Hepatocyte (in vitro differentiated cells): ENCODE results near the gene CD3E. TPM values are rescaled to one million over a fixed set of nuclear protein-coding genes. Genes with fewer than 3 reads are reported as not detected.
A peak's percentile ranks its signal among the peaks of the same experiment; 100 is the strongest.

ENCODE experiments used
- DNase-seq: peaks from one replicate; pipeline ENCODE4 v3.0.0-alpha.2; 2016; ENCODE audit warnings: low spot score
- H2AFZ ChIP-seq: fragments of 200-600 bp; sonication (generic); 2 replicates; pipeline ENCODE4 v1.6.0; 2016; ENCODE audit warnings: antibody characterized with exemption, mild to moderate bottlenecking
- H3K27ac ChIP-seq: fragments of 200-600 bp; sonication (generic); 2 replicates; pipeline ENCODE4 v1.5.1; 2016; ENCODE audit warnings: mild to moderate bottlenecking
- H3K27me3 ChIP-seq: fragments of 200-600 bp; sonication (generic); 2 replicates; pipeline ENCODE4 v1.6.1; 2016
- H3K36me3 ChIP-seq: fragments of 200-600 bp; sonication (generic); replicated peaks from 2 replicates; pipeline ENCODE4 v1.5.1; 2016; ENCODE audit warnings: low read depth; ENCODE audit not compliant: insufficient read depth
- H3K4me1 ChIP-seq: fragments of 200-600 bp; sonication (generic); 2 replicates; pipeline ENCODE4 v1.5.1; 2016; ENCODE audit warnings: mild to moderate bottlenecking, moderate library complexity; ENCODE audit not compliant: insufficient read depth
- H3K4me2 ChIP-seq: fragments of 200-600 bp; sonication (generic); 2 replicates; pipeline ENCODE4 v1.6.0; 2016
- H3K4me3 ChIP-seq: fragments of 200-600 bp; sonication (generic); 2 replicates; pipeline ENCODE4 v1.5.1; 2016; ENCODE audit warnings: mild to moderate bottlenecking
- H3K79me2 ChIP-seq: fragments of 200-600 bp; sonication (generic); 2 replicates; pipeline ENCODE4 v1.6.0; 2017; ENCODE audit warnings: mild to moderate bottlenecking
- H3K9me2 ChIP-seq: fragments of 200-600 bp; sonication (generic); replicated peaks from 2 replicates; pipeline ENCODE4 v1.6.0; 2017; ENCODE audit warnings: mild to moderate bottlenecking; ENCODE audit not compliant: insufficient read depth
- H3K9me3 ChIP-seq: fragments of 200-600 bp; sonication (generic); 2 replicates; pipeline ENCODE4 v1.5.1; 2016; ENCODE audit warnings: low read depth, mild to moderate bottlenecking
- H4K20me1 ChIP-seq: fragments of 200-600 bp; sonication (generic); 2 replicates; pipeline ENCODE4 v1.6.0; 2016; ENCODE audit warnings: mild to moderate bottlenecking; ENCODE audit not compliant: insufficient read depth, poor library complexity, severe bottlenecking
- CTCF ChIP-seq: fragments of 200-600 bp; sonication (generic); IDR thresholded peaks from 2 replicates; pipeline ENCODE4 v1.5.1; 2016; ENCODE audit warnings: antibody characterized with exemption, mild to moderate bottlenecking; ENCODE audit not compliant: poor library complexity
- EZH2 ChIP-seq: fragments of 200-600 bp; sonication (generic); IDR thresholded peaks from 2 replicates; pipeline ENCODE4 v1.6.1; 2016; ENCODE audit warnings: antibody characterized with exemption, mild to moderate bottlenecking, borderline replicate concordance
- EZH2phosphoT487 ChIP-seq: fragments of 200-600 bp; sonication (generic); IDR thresholded peaks from one replicate; pipeline ENCODE4 v1.6.1; 2018; ENCODE audit warnings: antibody characterized with exemption, mild to moderate bottlenecking, low read depth, moderate library complexity; ENCODE audit not compliant: unreplicated experiment, severe bottlenecking
- WGBS: methylation state at CpG from one replicate; pipeline ENCODE4 v1.1.6; 2016; ENCODE audit warnings: low lambda C conversion rate; ENCODE audit errors: missing lambda C conversion rate; 5-methylcytosine and 5-hydroxymethylcytosine counted together
- polyA plus RNA-seq: library from polyadenylated mRNA; unstranded; fragments of >200 nt; fragmentation: Nextera tagmentation; extraction: Ambion mirVana; gene quantifications from 2 replicates; pipeline ENCODE4 v1.2.1, GENCODE V29; 2016
- total RNA-seq: library from RNA; depleted of rRNA; stranded (reverse); fragments of >200 nt; gene quantifications from 2 replicates; pipeline ENCODE4 v1.2.3, GENCODE V29; 2014

CD3E gene
- total and polyA plus RNA-seq, 2 experiments from 2014 or later = not detected

GRCh38 chr11:118334745-118335144 lies 30.2 kb downstream of the CD3E start:
- Histone ChIP-seq H3K36me3 (no peaks in the 10 kb centered on the region), H3K4me3 (no peak overlapping the region), H3K4me1 (peaks cover 12% of the 10 kb centered on the region), H3K4me2 (no peak overlapping the region), H3K27me3 (no peaks in the 10 kb centered on the region), H3K9me2 (no peaks in the 10 kb centered on the region), H3K79me2 (no peaks in the 10 kb centered on the region), H2AFZ (no peak overlapping the region), H3K9me3 (no peaks in the 10 kb centered on the region), H3K27ac (no peak overlapping the region), H4K20me1 (no peaks in the 10 kb centered on the region)
- no peak for DNase-seq
- WGBS = 90% methylated on average over 1 of the region's 1 CpG
- no peak for TF ChIP-seq EZH2phosphoT487
- TF ChIP-seq EZH2 = no peak
- no peak for TF ChIP-seq CTCF

- WGBS = 74% methylated on average over 7 of the region's 7 CpGs
- TF ChIP-seq EZH2 = no peak
- TF ChIP-seq CTCF = no peak
- TF ChIP-seq EZH2phosphoT487 = no peak
- Histone ChIP-seq H2AFZ (no peak overlapping the region), H4K20me1 (no peaks in the 10 kb centered on the region), H3K4me3 (no peak overlapping the region), H3K4me1 (peaks cover 12% of the 10 kb centered on the region), H3K27ac (peak overlapping the region; percentile 92), H3K9me3 (no peaks in the 10 kb centered on the region), H3K9me2 (no peaks in the 10 kb centered on the region), H3K27me3 (no peaks in the 10 kb centered on the region), H3K4me2 (no peak overlapping the region), H3K79me2 (no peaks in the 10 kb centered on the region), H3K36me3 (no peaks in the 10 kb centered on the region)
- peak; percentile 81 for DNase-seq
Measured at GRCh38 chr11:118338637-118339061, 34.1 kb downstream of the CD3E start.

GRCh38 chr11:118339281-118339961 lies 34.9 kb downstream of the CD3E start:
- H2AFZ ChIP-seq = no peak overlapping the region
- no peaks in the 10 kb centered on the region for H3K9me3 ChIP-seq
- DNase-seq = no peak
- H3K4me3 ChIP-seq = no peak overlapping the region
- H3K9me2 ChIP-seq = no peaks in the 10 kb centered on the region
- H3K27me3 ChIP-seq = no peaks in the 10 kb centered on the region
- H3K27ac ChIP-seq = peak overlapping the region; percentile 92
- H3K79me2 ChIP-seq = no peaks in the 10 kb centered on the region
- no peak overlapping the region for H3K4me2 ChIP-seq
- TF ChIP-seq CTCF (no peak), EZH2 (no peak), EZH2phosphoT487 (no peak)
- peaks cover 12% of the 10 kb centered on the region for H3K4me1 ChIP-seq
- 86% methylated on average over 5 of the region's 5 CpGs for WGBS
- no peaks in the 10 kb centered on the region for H3K36me3 ChIP-seq
- no peaks in the 10 kb centered on the region for H4K20me1 ChIP-seq
